Breast epithelium (tissue), 4 donors: ENCODE results near the gene DSEL. TPM values are rescaled to one million over a fixed set of nuclear protein-coding genes. Genes with fewer than 3 reads are reported as not detected.

Experiments used
- DNase-seq, 2 donors: peaks; one replicate each; pipeline ENCODE4 v3.0.0-alpha.2; 2019; ENCODE audit warnings: low spot score in 2 of 2
- H3K27ac ChIP-seq, 2 donors: fragments of 200-600 bp; sonication (generic) in 1 of 2; one replicate each; pipeline ENCODE4 v1.5.1; 2016 to 2019; ENCODE audit warnings: mild to moderate bottlenecking in 1 of 2
- H3K27me3 ChIP-seq, 2 donors: fragments of 200-600 bp; sonication (generic) in 1 of 2; one replicate each; pipeline versions ENCODE4 v1.5.1 to v1.6.0; 2017 to 2019; ENCODE audit warnings: control low read depth in 1 of 2, mild to moderate bottlenecking in 1 of 2
- H3K36me3 ChIP-seq: fragments of 200-600 bp; one replicate; pipeline ENCODE4 v1.5.1; 2019
- H3K4me1 ChIP-seq, 2 donors: fragments of 200-600 bp; sonication (generic); one replicate each; pipeline ENCODE4 v1.5.1; 2016 to 2019; ENCODE audit warnings: control low read depth in 1 of 2
- H3K4me3 ChIP-seq, 3 donors: fragments of 200-600 bp; sonication (generic); 1 replicate in 2 of 3; 2 replicates in 1 of 3; pipeline ENCODE4 v1.5.1; 2016 to 2019; ENCODE audit warnings: mild to moderate bottlenecking in 3 of 3, moderate library complexity in 2 of 3
- H3K9me3 ChIP-seq, 2 donors: fragments of 200-600 bp; sonication (generic) in 1 of 2; one replicate each; pipeline ENCODE4 v1.5.1; 2016 to 2019; ENCODE audit warnings: control low read depth in 1 of 2
- POLR2A ChIP-seq: fragments of 450-650 bp; IDR thresholded peaks from one replicate; pipeline ENCODE4 v1.6.1; 2016; ENCODE audit warnings: antibody characterized with exemption, mild to moderate bottlenecking, moderate library complexity
- POLR2AphosphoS5 ChIP-seq, 3 donors: sonication (generic); formaldehyde crosslinking; IDR thresholded peaks; one replicate each; pipeline ENCODE4 v1.6.1; 2017; ENCODE audit warnings: antibody characterized with exemption in 3 of 3
- intact Hi-C: fragments of 100-400 bp; cut with DNase I; formaldehyde crosslinking; loops from one replicate; pipeline ENCODE4 v1.15.1; 2023; ENCODE audit warnings: low total_unique reads
- total RNA-seq, 3 donors: library from RNA; depleted of rRNA; stranded (reverse); fragments of >200 nt; gene quantifications; one replicate each; pipeline ENCODE4 v1.1.0, GENCODE V29; 2016
- TF ChIP-seq, protein P1 (sequence below), 3 donors: fragments of 450-650 bp; IDR thresholded peaks; one replicate each; pipeline ENCODE4 v1.5.1; 2016 to 2017; ENCODE audit warnings: antibody characterized with exemption in 3 of 3, mild to moderate bottlenecking in 3 of 3, moderate library complexity in 3 of 3

The DSEL gene
- 10 to 100 TPM; 13.8 to 34.1 (median 14.5) TPM for total RNA-seq

DNA sequence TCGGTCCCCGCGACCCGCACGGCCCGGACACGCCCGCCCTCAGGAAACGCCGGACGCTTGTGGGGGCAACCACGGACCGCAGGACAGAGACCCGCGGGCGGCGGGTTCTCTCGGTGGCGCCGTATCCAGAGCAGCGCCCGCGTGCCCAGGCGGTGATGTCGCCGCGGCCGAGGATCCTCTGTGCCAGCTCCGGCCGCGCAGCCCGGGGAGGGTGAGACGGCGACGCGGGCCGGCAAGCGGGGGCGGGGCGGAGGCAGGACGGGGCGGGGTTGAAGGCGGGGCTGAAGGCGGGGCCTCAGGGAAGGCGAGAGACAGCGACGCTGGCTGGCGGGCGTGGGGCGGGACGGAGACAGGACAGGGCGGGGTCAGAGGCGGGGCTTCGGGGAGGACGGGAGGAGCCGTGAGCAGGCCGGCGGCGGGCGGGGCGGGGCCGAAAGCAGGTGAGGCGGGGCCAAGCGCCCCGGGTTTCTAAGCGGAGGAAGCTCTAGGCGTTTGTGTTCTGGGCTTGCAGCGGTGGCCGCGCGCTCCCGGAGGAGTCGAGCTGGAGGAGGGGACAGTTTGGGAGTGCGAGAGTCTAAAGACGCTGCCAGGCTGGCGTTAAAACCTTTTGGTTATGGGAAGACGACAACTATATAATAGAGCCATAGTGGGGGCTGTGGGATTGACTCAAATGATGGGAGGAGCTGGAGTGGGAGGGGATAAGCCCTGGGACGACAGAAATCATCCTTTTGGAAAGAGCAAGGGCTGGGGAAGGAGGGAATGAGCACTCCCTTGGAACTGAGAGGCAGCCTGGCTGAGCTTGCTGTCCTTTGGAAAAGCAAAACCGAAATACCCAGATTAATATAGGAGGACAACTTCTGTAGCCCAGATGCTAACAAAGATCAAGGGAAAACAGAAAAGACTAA, at the start of gene DSEL:
TSS of gene DSEL (minus strand) at position 182 of the 905 bp plus-strand sequence. CDS start 2,112 bp downstream, outside the sequence.
- intact Hi-C loops, result no loop called here
- H3K27ac ChIP-seq, result peak within 1 kb of the TSS; percentile 91 to 93
- peaks cover 0 to 4% of the 10 kb centered on the region in 2 donors for H3K4me1 ChIP-seq
- H3K9me3 ChIP-seq, result no peaks in the 10 kb centered on the region
- DNase-seq, result peak; percentile 94 to 99
- TF ChIP-seq POLR2A (no peak), POLR2AphosphoS5 (IDR thresholded peaks at IDR 0.05) (peak in 1 of 3 donors; percentile 10)
- no peaks in the 10 kb centered on the region for H3K27me3 ChIP-seq
- no peaks in the 10 kb centered on the region for H3K36me3 ChIP-seq
- peak within 1 kb of the TSS; percentile 77 to 99 (median 90) for H3K4me3 ChIP-seq

DNA sequence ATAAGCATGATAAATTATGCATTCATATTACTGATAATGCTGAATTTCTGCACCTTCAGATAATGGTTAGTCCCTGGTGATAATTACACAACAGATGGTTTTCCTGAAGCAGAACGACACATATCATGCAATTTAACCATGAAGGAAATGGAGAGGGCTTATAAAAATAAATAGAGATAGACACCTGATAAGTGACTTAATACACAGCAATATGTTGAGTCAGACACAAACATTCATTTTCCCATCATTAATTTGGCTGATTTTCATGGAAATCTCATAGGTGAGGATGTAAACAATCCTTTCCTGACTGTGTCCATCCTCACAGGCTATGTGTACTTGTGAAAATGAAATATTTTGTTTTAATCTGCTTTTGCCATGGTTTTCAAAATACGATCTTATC, 36.9 kb upstream of the DSEL start:
- intact Hi-C loops, result no loop called here
- TF ChIP-seq, protein P1, sequence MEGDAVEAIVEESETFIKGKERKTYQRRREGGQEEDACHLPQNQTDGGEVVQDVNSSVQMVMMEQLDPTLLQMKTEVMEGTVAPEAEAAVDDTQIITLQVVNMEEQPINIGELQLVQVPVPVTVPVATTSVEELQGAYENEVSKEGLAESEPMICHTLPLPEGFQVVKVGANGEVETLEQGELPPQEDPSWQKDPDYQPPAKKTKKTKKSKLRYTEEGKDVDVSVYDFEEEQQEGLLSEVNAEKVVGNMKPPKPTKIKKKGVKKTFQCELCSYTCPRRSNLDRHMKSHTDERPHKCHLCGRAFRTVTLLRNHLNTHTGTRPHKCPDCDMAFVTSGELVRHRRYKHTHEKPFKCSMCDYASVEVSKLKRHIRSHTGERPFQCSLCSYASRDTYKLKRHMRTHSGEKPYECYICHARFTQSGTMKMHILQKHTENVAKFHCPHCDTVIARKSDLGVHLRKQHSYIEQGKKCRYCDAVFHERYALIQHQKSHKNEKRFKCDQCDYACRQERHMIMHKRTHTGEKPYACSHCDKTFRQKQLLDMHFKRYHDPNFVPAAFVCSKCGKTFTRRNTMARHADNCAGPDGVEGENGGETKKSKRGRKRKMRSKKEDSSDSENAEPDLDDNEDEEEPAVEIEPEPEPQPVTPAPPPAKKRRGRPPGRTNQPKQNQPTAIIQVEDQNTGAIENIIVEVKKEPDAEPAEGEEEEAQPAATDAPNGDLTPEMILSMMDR (IDR thresholded peaks at IDR 0.05), result no peak
- TF ChIP-seq POLR2AphosphoS5 (IDR thresholded peaks at IDR 0.05), result no peak
- no peak for TF ChIP-seq POLR2A
- H3K4me3 ChIP-seq, result no peak overlapping the region
- H3K36me3 ChIP-seq, result no peaks in the 10 kb centered on the region
- H3K27me3 ChIP-seq, result no peaks in the 10 kb centered on the region
- DNase-seq, result no peak
- H3K4me1 ChIP-seq, result no peaks in the 10 kb centered on the region
- H3K9me3 ChIP-seq, result no peaks in the 10 kb centered on the region
- H3K27ac ChIP-seq, result no peak overlapping the region

DNA sequence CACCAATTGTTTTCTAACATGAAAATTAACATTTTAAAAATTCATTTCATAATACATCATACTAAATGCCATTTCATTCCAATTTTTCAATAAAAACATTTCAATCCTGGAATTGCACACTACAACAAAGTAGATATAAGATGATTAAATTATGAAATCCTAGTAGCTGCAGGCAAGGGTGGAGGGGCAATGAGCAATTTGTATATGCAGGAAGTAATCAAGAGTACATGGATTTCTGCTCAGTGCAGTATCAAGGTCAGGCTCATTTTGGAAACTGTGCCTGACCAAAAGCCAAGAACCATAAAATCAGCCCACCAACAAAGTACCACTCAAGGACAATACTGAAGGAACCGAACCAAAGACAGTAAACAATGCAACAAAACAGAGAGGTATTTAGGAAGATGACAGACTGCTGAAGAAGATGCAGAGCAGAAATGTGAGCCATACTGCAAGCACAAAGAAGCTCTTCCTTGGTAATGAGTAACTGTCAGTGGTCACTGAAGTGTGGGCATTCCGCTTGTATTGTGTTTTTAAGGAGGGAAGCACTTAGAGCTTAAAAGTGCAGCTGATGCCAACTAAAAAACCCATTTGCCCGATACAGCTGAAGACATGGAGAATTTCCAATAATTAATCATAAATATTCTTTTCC, 34.5 kb upstream of the DSEL start:
- no peaks in the 10 kb centered on the region for H3K4me1 ChIP-seq
- no peaks in the 10 kb centered on the region for H3K9me3 ChIP-seq
- intact Hi-C loops, result no loop called here
- TF ChIP-seq POLR2A (no peak), POLR2AphosphoS5 (IDR thresholded peaks at IDR 0.05) (no peak)
- TF ChIP-seq, protein P1 (IDR thresholded peaks at IDR 0.05), result no peak
- no peak overlapping the region for H3K27ac ChIP-seq
- no peaks in the 10 kb centered on the region for H3K27me3 ChIP-seq
- no peak for DNase-seq
- H3K4me3 ChIP-seq, result no peak overlapping the region
- no peaks in the 10 kb centered on the region for H3K36me3 ChIP-seq

DNA sequence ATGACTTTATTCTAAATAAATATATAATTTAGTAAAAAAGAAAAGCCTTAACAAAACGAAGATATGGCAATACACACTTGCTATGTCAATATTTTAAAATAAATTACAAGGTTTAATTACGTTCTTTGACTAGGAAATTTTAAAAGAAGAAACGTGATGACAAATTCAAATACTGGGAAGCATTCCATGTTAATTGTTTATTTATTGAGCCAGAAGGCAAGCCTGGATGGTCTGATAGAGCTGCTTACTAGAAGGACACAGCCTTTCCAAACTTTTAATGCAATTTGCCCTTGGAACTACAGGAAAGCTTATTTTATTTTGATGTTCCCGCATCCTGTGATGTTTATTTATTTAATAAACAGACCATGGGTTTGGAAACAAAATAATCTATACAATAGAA, 33.4 kb upstream of the DSEL start:
- intact Hi-C loops, result no loop called here
- TF ChIP-seq POLR2AphosphoS5 (IDR thresholded peaks at IDR 0.05) (no peak), POLR2A (no peak)
- TF ChIP-seq, protein P1 (IDR thresholded peaks at IDR 0.05), result no peak
- Histone ChIP-seq H3K36me3 (no peaks in the 10 kb centered on the region), H3K4me1 (no peaks in the 10 kb centered on the region), H3K27ac (no peak overlapping the region), H3K9me3 (no peaks in the 10 kb centered on the region), H3K4me3 (no peak overlapping the region), H3K27me3 (no peaks in the 10 kb centered on the region)
- DNase-seq, result no peak

DNA sequence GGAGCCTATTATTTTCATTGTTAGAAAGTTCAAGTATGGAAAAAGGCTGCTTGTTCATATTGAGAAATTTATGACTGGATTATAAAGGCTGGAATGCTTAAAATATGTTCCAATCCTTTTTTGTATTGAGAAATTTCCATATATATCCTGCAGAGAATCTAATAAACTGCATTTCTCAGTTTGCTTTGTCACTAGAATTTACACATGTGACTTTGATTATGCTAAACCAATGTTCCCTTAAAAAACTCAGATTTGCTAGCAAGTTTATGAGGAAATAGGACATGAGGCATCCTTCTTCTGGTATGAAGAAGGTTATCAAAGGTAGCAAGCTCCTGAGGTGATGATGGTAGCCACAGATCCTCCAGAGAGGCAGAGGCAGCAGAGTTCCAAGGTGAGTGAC, 29.2 kb upstream of the DSEL start:
- intact Hi-C loops, result no loop called here
- H3K4me3 ChIP-seq, result no peak overlapping the region

More for the DNA sequence above, 29.2 kb upstream of the DSEL start:
- no peak overlapping the region for H3K27ac ChIP-seq
- no peaks in the 10 kb centered on the region for H3K36me3 ChIP-seq
- DNase-seq, result no peak
- H3K27me3 ChIP-seq, result no peaks in the 10 kb centered on the region
- TF ChIP-seq POLR2AphosphoS5 (IDR thresholded peaks at IDR 0.05) (no peak), POLR2A (no peak)
- TF ChIP-seq, protein P1 (IDR thresholded peaks at IDR 0.05), result no peak
- H3K4me1 ChIP-seq, result no peaks in the 10 kb centered on the region
- H3K9me3 ChIP-seq, result no peaks in the 10 kb centered on the region
